Hematopoietic multipotent progenitor cell (in vitro differentiated cells): Measurements from ENCODE around the gene HIPK2. TPM values are rescaled to one million over a fixed set of nuclear protein-coding genes. Genes with fewer than 3 reads are reported as not detected.

Source experiments
- DNase-seq, 3 donors: peaks; one replicate each; pipeline ENCODE4 v3.0.0-alpha.2; 2011 to 2015; ENCODE audit warnings: low read depth in 2 of 3, low spot score in 2 of 3
- total RNA-seq: library from RNA; depleted of rRNA; stranded (reverse); fragments of >200 nt; gene quantifications from one replicate; pipeline ENCODE4 v1.2.3, GENCODE V29; 2012

HIPK2 gene
- total RNA-seq, 1 donor = 15.6 TPM

GRCh38 chr7:139699640-139700504 lies 77.9 kb downstream of the HIPK2 start:
- DNase-seq = no peak

GRCh38 chr7:139698844-139699243 lies 79.0 kb downstream of the HIPK2 start:
- no peak for DNase-seq

GRCh38 chr7:139698278-139698677 lies 79.5 kb downstream of the HIPK2 start:
- DNase-seq = no peak

GRCh38 chr7:139697056-139697455 lies 80.7 kb downstream of the HIPK2 start:
- no peak for DNase-seq

GRCh38 chr7:139696552-139696951 lies 81.2 kb downstream of the HIPK2 start:
- DNase-seq = peak in 1 of 3 donors; percentile 62

GRCh38 chr7:139695588-139695987 lies 82.2 kb downstream of the HIPK2 start:
- DNase-seq = no peak

GRCh38 chr7:139695051-139695450 lies 82.7 kb downstream of the HIPK2 start:
- no peak for DNase-seq

- no peak for DNase-seq
Measured at GRCh38 chr7:139694389-139694676, 83.5 kb downstream of the HIPK2 start.

- no peak for DNase-seq
Measured at GRCh38 chr7:139693651-139694388, 84.0 kb downstream of the HIPK2 start.

- no peak for DNase-seq
Measured at GRCh38 chr7:139692723-139693122, 85.1 kb downstream of the HIPK2 start.

GRCh38 chr7:139691253-139691781 lies 86.5 kb downstream of the HIPK2 start:
- DNase-seq = no peak

- DNase-seq = no peak
Measured at GRCh38 chr7:139687980-139688632, 89.7 kb downstream of the HIPK2 start.

GRCh38 chr7:139687211-139687954 lies 90.4 kb downstream of the HIPK2 start:
- no peak for DNase-seq

GRCh38 chr7:139683137-139683921 lies 94.5 kb downstream of the HIPK2 start:
- no peak for DNase-seq

- no peak for DNase-seq
Measured at GRCh38 chr7:139682136-139683013, 95.4 kb downstream of the HIPK2 start.

GRCh38 chr7:139681812-139682135 lies 96.0 kb downstream of the HIPK2 start:
- no peak for DNase-seq

- DNase-seq = no peak
Measured at GRCh38 chr7:139681463-139681755, 96.4 kb downstream of the HIPK2 start.

GRCh38 chr7:139680676-139681462 lies 96.9 kb downstream of the HIPK2 start:
- DNase-seq = peak in 2 of 3 donors; percentile 75 to 87
